Brain pericyte (primary cell): ENCODE results near the gene SAMD9L.
"Not testable (repeated sequence)": the region's sequence is repeated elsewhere in the genome, so short reads cannot be mapped to it uniquely, and the experiment has no call there.

Source experiments
- DNase-seq: peaks from one replicate; pipeline ENCODE4 v3.0.0-alpha.2; 2012; ENCODE audit warnings: low read depth, low spot score

The SAMD9L gene

DNA sequence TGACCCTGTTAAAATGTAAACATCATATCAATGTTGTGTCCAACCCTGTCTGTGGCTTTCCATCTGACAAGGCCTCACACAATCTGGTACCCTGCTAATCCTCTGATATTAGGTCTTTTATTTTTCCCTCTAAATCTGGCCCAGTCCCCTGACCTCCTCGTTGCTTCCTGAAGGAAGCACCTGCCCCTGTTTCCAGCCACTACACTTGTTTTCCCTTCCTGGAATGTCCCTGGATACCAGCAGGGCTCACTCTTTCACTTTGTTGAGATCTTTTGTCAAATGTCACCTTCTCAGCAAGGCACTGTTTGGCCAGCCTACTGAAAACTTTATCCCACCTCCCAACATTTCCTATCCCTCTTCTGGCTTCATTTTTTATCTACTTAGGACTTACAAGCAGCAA lies 2.1 kb downstream of the SAMD9L start:
- no peak for DNase-seq

DNA sequence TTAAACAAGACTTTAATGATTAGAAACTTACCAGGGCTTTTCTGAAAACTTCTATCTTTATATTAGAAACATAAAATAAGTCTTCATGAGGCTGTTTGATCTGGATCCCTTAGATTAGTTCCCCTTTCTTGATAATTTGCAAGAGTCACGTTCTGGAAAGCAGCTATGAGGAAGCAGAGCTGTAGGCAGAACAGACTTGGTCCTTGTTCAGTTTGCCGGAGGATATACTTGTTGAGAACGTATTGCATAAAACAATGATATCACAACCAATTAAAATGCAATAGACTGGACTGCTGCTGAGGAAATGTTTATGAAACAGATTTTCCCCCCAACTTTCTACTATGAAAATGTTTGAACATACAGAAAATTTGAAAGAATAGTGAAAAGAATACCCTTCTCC lies 2.8 kb downstream of the SAMD9L start:
- no peak for DNase-seq

DNA sequence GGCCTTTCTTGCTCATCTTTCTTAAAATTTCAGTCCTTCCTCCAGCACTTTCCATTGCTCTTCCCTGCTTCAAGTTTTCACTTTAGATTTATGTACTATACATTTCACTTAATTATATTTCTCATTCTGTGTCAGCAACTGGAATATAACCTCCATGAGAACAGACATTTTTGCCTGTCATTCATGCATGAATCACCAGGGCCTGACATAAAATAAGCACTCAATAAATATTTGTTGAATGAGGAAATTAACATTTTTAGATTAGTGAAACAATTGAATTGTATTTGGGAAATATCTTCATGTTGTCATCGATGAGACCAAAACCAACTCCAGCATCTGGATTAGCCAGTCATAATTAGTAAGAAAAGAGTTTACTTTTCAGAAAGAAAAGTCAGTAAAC lies 6.1 kb downstream of the SAMD9L start:
- no peak for DNase-seq

DNA sequence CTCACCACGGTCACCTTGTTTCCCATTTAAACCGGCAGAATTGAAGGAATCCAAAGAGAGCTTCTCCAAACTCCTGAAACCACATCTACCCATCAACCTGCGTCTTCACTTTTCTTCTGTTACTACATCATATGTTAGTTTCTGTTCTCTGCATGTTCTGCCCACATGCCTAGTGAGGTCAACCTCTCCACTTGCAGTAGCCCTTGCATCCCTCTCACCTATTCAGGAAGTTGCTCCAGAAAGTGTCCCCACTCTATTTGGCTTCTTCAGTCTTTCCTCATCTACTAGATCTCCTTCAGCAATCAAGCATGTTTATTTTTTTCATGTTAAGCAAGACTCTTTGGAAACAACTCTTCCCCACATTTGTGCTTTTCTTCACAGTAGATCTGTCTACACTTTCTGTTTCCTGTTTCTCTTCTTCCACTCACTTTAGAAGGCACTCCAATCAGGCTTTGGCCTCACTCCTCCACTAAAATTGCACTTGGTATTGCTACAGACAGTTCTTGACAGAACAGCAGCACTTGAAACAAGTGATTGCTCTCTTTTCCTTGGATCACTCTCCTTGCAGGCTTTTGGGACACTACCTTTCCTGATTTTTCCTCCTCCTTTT lies 7.5 kb downstream of the SAMD9L start:
- DNase-seq: no peak

DNA sequence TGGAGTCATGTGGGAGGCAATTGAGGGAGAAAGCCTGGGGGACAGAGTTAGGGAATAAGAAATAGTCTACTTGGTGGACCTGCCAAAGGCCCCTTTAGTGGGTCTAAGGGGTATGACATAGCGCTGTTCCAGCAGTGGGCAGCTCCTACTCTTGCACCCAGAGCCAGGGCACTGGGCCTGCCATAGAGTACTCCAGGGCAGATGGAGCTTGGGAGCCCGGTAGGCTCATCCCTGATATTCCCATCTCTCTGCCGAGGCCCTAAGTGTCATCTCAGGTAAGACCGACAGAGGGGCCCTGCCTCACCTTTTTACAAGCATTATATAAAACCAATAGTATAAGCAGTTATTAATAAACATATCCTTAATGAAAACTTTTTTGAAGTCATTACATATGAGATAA lies 9.6 kb downstream of the SAMD9L start:
- no peak for DNase-seq

DNA sequence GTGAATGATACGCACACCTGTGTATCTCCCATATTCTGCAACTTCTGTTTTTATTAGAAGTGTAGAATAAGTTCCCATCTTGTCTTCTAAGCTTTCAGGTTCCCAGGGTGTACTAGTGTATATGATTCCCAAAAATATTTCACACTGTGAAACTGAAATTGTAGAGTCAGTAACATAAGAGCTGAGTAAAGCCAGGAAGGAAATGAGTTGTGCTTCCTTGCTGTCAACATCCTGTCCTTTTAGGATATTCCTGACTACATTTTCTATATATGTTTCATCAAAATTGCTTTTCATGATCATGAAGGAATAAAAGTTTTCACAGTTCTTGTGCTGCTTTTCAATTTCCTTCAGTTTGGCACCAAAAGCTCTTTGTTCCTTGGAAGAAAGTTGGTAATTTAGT lies 15.2 kb downstream of the SAMD9L start:
- no peak for DNase-seq

DNA sequence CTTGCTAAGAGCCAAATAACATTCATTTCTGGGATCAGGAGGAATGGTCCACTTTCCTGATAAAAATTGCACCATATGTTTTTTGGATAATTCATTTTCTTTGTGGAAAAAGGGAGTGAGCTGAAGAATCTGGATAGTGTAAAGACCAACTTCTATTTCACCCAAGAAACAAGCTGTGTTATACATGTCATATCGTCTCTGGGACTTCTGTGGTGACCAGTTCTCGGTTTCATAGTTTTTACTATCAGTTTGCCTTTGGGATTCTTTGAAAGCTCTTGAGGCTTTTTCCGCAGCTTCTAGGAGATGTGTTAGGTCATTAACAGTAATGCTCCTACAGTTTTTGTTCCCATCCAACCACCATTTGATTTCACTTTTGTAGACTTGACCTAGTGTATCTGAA lies 16.0 kb downstream of the SAMD9L start:
- DNase-seq: no peak

DNA sequence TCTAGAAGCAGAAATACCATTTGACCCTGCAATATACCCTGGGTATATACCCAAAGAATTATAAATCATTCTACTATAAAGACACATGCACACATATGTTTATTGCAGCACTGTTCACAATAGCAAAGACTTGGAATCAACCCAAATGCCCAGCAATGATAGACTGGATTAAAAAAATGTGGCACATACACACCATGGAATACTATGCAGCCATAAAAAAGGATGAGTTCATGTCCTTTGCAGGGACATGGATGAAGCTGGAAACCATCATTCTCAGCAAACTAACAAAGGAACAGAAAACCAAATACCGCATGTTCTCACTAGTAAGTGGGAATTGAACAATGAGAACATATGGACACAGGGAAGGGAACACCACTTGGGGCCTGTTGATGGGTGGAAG lies 21.2 kb downstream of the SAMD9L start:
- DNase-seq: not testable (repeated sequence)

DNA sequence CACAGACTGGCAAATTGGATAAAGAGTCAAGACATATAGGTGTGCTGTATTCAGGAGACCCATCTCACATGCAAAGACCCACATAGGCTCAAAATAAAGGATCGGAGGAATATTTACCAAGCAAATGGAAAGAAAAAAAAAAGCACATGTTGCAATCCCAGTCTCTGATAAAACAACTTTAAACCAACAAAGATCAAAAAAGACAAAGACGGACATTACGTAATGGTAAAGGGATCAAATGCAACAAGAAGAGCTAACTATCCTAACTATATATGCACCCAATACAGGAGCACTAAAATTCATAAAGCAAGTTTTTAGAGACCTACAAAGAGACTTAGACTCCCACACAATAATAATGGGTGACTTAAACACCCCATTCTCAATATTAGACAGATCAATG lies 24.7 kb downstream of the SAMD9L start:
- DNase-seq: not testable (repeated sequence)

DNA sequence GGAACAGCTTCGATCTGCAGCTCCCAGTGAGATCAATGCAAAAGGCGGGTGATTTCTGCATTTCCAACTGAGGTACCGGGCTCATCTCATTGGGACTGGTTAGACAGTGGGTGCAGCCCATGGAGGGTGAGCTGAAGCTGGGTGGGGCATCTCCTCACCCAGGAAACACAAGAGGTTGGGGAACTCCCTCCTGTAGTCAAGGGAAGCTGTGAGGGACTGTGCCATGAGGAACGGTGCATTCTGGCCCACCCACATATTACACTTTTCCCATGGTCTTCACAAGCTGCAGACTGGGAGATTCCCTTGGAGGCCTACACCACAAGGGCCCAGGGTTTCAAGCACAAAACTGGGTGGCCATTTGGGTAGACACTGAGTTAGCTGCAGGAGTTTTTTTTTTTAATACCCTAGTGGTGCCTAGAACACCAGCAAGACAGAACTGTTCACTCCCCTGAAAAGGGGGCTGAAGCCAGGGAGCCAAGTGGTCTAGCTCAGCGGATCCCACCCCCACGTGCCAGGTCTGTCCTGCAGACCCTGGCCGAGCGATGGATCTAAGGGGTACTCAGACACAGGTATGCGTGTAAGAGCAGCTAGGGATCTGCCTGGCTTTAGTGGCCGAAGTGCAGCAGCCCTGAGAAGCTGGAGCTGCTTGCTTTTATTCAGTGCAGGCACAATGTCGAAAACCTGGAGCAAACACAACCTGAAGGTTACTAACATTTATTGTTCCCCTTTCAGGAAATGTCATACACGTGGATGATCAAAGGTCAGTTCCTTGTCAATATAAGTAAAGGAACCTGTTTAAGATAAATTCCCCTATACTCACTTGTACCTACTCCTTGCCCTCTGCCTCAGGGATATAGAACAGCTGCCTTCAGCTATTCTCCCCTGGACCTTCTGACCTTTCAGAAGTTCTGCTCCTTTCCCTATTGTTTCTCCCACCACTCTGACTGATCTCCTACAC lies 27.3 kb downstream of the SAMD9L start:
- DNase-seq: no peak

DNA sequence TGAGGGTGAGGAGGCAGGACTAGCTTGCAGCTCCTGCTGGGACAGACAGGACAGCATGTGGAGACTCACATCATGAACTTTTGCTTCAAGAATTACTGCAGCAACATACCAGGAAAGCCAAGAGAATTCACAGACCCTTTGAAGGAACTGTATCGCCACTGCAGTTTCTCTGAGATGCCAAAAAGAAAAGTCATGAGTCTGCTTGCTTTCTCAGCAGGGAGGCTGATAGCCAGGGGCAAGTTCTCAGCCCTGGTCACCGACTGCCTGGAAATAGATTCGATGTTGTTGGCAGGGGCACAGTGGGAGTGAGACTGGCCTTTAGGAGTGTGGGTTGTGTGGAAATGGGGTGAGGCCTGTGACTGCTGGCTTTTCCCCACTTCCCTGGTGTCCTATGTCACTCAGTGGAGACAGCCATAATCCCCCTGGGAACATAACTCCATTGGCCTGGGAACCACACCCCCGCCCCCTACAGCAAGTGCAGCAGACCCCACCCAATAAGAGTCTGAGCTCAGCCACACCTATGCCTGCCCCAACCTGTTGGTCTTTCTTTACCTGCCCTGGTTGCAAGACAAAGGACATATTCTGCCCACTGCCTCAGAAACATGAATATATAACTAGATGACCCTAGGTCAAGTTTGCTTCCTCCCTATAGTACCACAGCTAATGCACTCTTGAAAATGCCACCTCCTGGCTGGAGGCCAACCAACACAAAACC lies 28.8 kb downstream of the SAMD9L start:
- DNase-seq: peak; percentile 25

DNA sequence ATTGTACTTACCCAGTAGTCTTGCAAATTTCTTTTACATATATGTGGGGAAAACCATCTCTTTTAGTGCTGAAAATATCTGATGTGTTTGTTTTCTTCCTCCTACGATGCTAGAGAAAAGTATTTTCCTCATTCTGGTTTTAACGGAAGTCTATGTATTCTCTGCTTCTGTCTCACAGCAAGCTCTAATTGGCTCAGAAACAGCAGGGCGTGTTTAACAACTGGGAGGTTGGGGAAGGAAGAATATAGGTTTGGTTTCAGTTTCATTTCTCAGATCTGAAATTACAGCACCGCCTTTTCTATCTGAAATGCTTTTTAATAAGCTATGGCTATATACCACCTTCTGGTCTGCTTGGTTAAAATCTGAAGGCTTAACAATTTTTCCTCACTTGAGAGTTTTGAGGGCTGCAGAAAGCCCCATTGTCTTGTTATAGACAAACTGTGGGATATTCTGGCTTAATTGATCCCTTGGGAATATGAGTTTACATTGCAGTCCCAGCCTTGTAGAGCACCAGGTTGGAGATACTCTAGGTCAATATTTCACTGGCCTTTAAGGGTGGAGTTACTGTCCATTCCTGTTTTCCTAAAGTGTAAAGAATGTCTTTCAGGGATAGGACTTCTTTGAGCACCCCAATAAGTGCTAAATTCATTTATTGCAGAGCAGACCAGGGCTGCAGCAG lies 30.2 kb downstream of the SAMD9L start, which contains the start of gene SAMD9:
Gene SAMD9 (minus strand): TSS at position 128 of the 679 bp plus-strand sequence. CDS start 11,882 bp downstream, outside the sequence.
- DNase-seq: peak; percentile 33

DNA sequence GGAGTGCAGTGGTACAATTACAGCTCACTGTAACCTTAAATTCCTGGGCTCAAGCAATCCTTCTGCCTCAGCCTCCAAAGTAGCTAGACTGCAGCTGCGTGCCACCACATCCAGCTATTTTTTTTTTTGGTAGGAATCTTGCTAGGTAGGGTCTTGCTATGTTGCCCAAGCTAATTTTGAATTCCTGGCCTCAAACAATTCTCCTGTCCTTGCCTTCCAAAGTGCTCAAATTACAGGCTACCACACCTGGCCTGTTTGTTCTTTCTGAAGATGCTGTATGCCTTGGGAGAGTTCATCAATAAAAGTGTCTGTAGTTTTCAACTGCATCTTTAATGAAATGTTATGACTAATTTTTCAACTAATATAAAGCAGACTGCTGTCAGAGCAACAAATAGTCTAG lies 30.9 kb downstream of the SAMD9L start:
- no peak for DNase-seq

DNA sequence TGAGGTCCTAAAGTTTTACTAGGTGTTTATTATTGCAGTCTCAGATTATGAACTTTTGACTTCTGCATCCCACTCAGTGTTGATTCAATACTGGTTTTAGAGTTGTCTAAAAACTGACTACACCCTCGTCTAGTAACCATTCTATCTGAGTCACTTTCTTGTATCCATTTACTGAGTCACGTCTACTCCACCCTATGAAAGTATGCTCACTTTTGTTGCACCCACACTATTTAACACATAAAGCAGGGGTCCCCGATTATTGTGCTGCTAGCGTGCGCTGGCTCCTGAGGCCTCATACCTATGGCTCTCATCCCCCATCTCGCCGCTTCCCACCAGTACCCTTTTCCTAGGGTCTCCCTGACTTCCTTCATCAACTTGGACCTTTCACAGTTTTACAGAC lies 32.4 kb downstream of the SAMD9L start:
- DNase-seq: no peak

DNA sequence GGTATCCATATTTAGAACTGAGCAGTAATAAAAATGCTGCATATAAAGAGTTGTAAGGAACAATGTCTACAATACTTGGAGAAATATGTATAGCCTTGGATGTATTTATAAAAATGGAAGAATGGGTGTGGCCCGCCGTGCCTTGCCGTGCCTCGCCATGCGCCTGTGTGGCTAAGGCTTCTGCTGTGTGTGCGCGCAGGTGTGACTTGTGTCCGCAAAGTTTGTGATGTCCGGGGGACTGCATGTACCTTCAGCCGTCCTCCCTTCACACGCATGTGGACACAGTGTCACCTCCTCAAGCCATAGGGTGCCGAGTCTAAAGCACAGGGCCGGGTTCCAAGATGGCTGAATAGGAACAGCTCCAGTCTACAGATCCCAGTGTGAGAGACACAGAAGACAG lies 40.2 kb downstream of the SAMD9L start:
- no peak for DNase-seq

DNA sequence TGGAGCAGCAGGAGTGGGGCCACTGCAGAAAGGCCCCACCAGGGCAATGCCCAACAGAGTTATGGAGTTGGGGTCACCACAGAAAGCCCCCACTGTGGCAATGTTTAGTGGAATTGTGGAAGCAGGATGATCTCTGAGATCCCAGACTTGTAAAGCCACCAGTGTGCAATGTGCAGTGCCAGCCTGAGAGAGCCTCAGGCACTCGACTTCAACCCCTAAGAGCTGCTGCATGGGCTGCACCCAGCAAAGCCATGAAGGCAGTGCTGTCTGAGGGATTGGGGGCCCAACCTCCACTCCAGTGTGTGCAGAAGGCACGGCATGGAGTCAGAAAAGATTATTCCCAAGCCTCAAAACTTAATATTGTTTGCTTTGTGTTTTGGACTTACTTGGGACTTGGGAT lies 50.8 kb downstream of the SAMD9L start:
- DNase-seq: no peak

DNA sequence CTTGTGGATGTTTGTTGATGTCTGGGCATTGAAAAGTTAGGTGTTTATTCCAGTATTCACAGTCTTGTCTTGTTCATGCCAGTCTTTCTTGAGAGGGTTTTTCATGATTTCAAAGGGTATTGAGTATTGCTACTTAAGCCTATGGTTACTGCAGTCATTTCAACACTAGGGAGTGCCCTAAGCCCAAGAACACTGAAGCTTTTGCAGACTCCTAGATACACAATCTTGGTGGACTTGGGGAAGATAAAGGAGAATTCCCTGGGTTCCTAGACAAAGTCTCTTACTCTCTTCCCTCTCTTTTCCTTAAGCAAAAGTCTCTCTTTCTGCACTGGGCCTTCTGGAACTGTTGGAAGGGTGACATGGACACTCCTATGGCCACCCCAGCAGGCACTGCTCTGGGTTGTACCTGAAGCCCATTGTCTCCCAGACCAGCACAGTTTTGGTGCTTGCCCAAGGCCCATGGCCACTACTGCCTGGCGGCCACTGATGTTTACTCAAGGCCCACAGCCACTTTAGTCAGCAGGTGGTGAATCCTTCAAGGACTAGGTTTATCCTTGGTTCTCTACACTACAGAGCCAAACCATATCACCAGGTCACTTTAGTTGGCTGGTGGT lies 55.3 kb downstream of the SAMD9L start:
- no peak for DNase-seq
